ENCODE results near the gene SLC4A2. TPM values are rescaled to one million over a fixed set of nuclear protein-coding genes. Genes with fewer than 3 reads are reported as not detected.
A peak's percentile ranks its signal among the peaks of the same experiment; 100 is the strongest.

SLC4A2 gene
- total RNA-seq, 6 experiments from 2014 or later = 74.0 to 140 (median 106) TPM

- TF ChIP-seq POLR2A (IDR thresholded peaks at IDR 0.05) = no peak
- peak overlapping the region in 1 of 3 donors; percentile 13 for H3K4me3 ChIP-seq
- 7% methylated on average over 28 of the region's 55 CpGs for WGBS (ENCODE audit: insufficient coverage, low coverage, low lambda C conversion rate, missing lambda C conversion rate)
- DNase-seq = peak in 2 of 3 donors; percentile 58 to 63
- ATAC-seq = peak in 3 of 4 donors; percentile 6 to 42 (median 23)
- H3K9me3 ChIP-seq = no peaks in the 10 kb centered on the region
- H3K4me1 ChIP-seq = peaks cover 0 to 17% (median 2%) of the 10 kb centered on the region in 4 donors
- H3K27ac ChIP-seq = no peak overlapping the region
- no peaks in the 10 kb centered on the region for H3K36me3 ChIP-seq
- peaks cover 0 to 12% of the 10 kb centered on the region in 2 donors for H3K27me3 ChIP-seq
- intact Hi-C loops (cut with DNase I) = no loop called here
Measured at GRCh38 chr7:151013733-151014497, 45.5 kb upstream of the SLC4A2 start.

GRCh38 chr7:151014950-151015349, 44.4 kb upstream of the SLC4A2 start:
- no peak for ATAC-seq
- peaks cover 0 to 12% of the 10 kb centered on the region in 2 donors for H3K27me3 ChIP-seq
- intact Hi-C loops (cut with DNase I) = no loop called here
- peaks cover 0 to 20% (median 2%) of the 10 kb centered on the region in 4 donors for H3K4me1 ChIP-seq
- TF ChIP-seq CTCF (IDR thresholded peaks at IDR 0.05) (no peak), POLR2A (IDR thresholded peaks at IDR 0.05) (no peak)
- H3K27ac ChIP-seq = no peak overlapping the region
- H3K9me3 ChIP-seq = no peaks in the 10 kb centered on the region
- H3K36me3 ChIP-seq = no peaks in the 10 kb centered on the region
- WGBS (ENCODE audit: insufficient coverage, low coverage, low lambda C conversion rate, missing lambda C conversion rate) = 64% methylated on average over 7 of the region's 8 CpGs
- no peak for DNase-seq
- no peak overlapping the region for H3K4me3 ChIP-seq

GRCh38 chr7:151015967-151016366, 43.4 kb upstream of the SLC4A2 start:
- WGBS (ENCODE audit: insufficient coverage, low coverage, low lambda C conversion rate, missing lambda C conversion rate) = no CpG with 5 or more reads among the region's 5 CpGs
- no peaks in the 10 kb centered on the region for H3K9me3 ChIP-seq
- TF ChIP-seq CTCF (IDR thresholded peaks at IDR 0.05) (no peak), POLR2A (IDR thresholded peaks at IDR 0.05) (no peak)
- no peak overlapping the region for H3K4me3 ChIP-seq
- peaks cover 0 to 20% (median 2%) of the 10 kb centered on the region in 4 donors for H3K4me1 ChIP-seq
- no peak overlapping the region for H3K27ac ChIP-seq
- ATAC-seq (no peak), DNase-seq (no peak)
- H3K36me3 ChIP-seq = no peaks in the 10 kb centered on the region
- H3K27me3 ChIP-seq = peaks cover 0 to 12% of the 10 kb centered on the region in 2 donors
- intact Hi-C loops (cut with DNase I) = no loop called here

GRCh38 chr7:151016505-151016904, 42.9 kb upstream of the SLC4A2 start:
- H3K4me3 ChIP-seq = no peak overlapping the region
- no peaks in the 10 kb centered on the region for H3K36me3 ChIP-seq
- no peak overlapping the region for H3K27ac ChIP-seq
- H3K4me1 ChIP-seq = peaks cover 0 to 20% (median 2%) of the 10 kb centered on the region in 4 donors
- H3K9me3 ChIP-seq = no peaks in the 10 kb centered on the region
- ATAC-seq (no peak), DNase-seq (no peak)
- peaks cover 0 to 12% of the 10 kb centered on the region in 2 donors for H3K27me3 ChIP-seq
- WGBS (ENCODE audit: insufficient coverage, low coverage, low lambda C conversion rate, missing lambda C conversion rate) = 60% methylated on average over 8 of the region's 8 CpGs
- intact Hi-C loops (cut with DNase I) = no loop called here
- TF ChIP-seq CTCF (IDR thresholded peaks at IDR 0.05) (no peak), POLR2A (IDR thresholded peaks at IDR 0.05) (no peak)

GRCh38 chr7:151016942-151017341, 42.4 kb upstream of the SLC4A2 start:
- no peaks in the 10 kb centered on the region for H3K36me3 ChIP-seq
- no peak for ATAC-seq
- H3K9me3 ChIP-seq = no peaks in the 10 kb centered on the region
- peaks cover 0 to 20% (median 2%) of the 10 kb centered on the region in 4 donors for H3K4me1 ChIP-seq
- no peak for TF ChIP-seq POLR2A (IDR thresholded peaks at IDR 0.05)
- no peak for TF ChIP-seq CTCF (IDR thresholded peaks at IDR 0.05)
- 87% methylated on average over 11 of the region's 15 CpGs for WGBS (ENCODE audit: insufficient coverage, low coverage, low lambda C conversion rate, missing lambda C conversion rate)
- no peak overlapping the region for H3K27ac ChIP-seq
- no peak overlapping the region for H3K4me3 ChIP-seq
- peaks cover 0 to 12% of the 10 kb centered on the region in 2 donors for H3K27me3 ChIP-seq
- intact Hi-C loops (cut with DNase I) = no loop called here
- no peak for DNase-seq

Data from right lobe of liver (tissue), 6 donors.